CD4-positive, alpha-beta T cell treated with Interleukin-6 at 100 ng/mL for 8 hours (primary cell): ENCODE results near the gene RNF151.

Experiments
- DNase-seq: peaks from one replicate; pipeline ENCODE4 v3.0.0-alpha.2; 2020; ENCODE audit warnings: mixed read lengths, low spot score

RNF151 gene

GRCh38 chr16:1976951-1977874, 10.6 kb downstream of the RNF151 start:
- DNase-seq = no peak

GRCh38 chr16:1977875-1978268, 11.2 kb downstream of the RNF151 start:
- DNase-seq = no peak

GRCh38 chr16:1978476-1979120, 11.9 kb downstream of the RNF151 start:
- DNase-seq = no peak

- no peak for DNase-seq
These were observed 12.8 kb downstream of the RNF151 start for GRCh38 chr16:1979271-1980029.

- DNase-seq = no peak
These were observed 13.5 kb downstream of the RNF151 start for GRCh38 chr16:1980030-1980769.

- no peak for DNase-seq
These were observed 14.1 kb downstream of the RNF151 start for GRCh38 chr16:1980770-1981087.

GRCh38 chr16:1981398-1981836, 14.8 kb downstream of the RNF151 start, which contains the start of gene NOXO1:
Gene NOXO1, minus strand, starts transcription at chr16:1981469. Its CDS starts 290 bp downstream, at chr16:1981179.
- no peak for DNase-seq

- no peak for DNase-seq
These were observed 15.4 kb downstream of the RNF151 start for GRCh38 chr16:1982013-1982433.

GRCh38 chr16:1982991-1983543, 16.4 kb downstream of the RNF151 start:
- no peak for DNase-seq

GRCh38 chr16:1983544-1984346, 17.1 kb downstream of the RNF151 start, which contains the start of gene GFER:
Gene GFER, plus strand, starts transcription at chr16:1984193. Its CDS starts 26 bp downstream, at chr16:1984219.
- DNase-seq = peak; percentile 63

GRCh38 chr16:1984347-1985225, 17.9 kb downstream of the RNF151 start:
- DNase-seq = no peak

- DNase-seq = no peak
These were observed 19.0 kb downstream of the RNF151 start for GRCh38 chr16:1985466-1986150.

GRCh38 chr16:1987198-1987597, 20.5 kb downstream of the RNF151 start:
- no peak for DNase-seq

GRCh38 chr16:1989209-1990100, 22.8 kb downstream of the RNF151 start, which contains the start of gene SYNGR3:
Gene SYNGR3, plus strand, starts transcription at chr16:1989970. Its CDS starts 133 bp downstream, at chr16:1990103.
- no peak for DNase-seq

GRCh38 chr16:1990101-1990350, 23.4 kb downstream of the RNF151 start:
- no peak for DNase-seq

- no peak for DNase-seq
These were observed 23.9 kb downstream of the RNF151 start for GRCh38 chr16:1990351-1991134.

GRCh38 chr16:1991135-1991551, 24.5 kb downstream of the RNF151 start:
- DNase-seq = peak; percentile 44
